Suppressor macrophage (primary cell): ENCODE data around the gene NEFH.

Experiments
- DNase-seq, 4 experiments: peaks; one replicate each; pipeline ENCODE4 v3.0.0-alpha.2; 2020 to 2022

The NEFH gene

DNA sequence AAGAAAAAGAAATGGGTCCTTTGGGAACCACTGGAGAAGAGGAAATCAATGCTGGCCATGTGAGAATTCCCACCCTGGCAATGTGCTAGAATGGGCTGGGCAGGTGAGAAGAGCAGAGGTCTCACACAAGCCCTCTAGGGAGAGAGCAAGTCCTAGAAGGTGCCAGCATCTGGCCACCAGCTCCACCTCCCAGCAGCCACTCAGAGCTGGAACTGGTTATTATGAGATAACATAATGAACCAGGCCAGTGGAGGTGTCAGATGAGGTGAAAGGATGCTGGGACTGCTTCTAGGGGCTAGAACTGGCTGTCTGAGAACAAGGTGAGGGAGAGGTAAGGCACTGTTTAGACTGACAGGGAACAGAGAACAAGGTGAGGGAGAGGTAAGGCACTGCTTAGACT, 29.3 kb downstream of the NEFH start:
- DNase-seq, result no peak

DNA sequence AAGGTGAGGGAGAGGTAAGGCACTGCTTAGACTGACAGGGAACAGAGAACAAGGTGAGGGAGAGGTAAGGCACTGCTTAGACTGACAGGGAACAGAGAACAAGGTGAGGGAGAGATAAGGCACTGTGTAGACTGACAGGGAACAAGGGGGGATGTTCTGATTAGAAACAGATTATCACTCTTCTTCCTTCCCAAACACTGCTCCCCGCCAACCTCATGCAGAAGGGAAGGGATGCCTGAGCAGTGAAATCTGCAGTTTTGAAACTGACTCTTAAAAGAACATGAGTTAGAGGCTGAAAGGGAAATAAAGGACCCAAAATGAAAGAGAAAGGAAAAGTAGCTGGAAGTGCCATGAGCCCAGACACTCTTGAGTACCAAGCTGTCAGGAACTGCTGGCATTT, 29.8 kb downstream of the NEFH start:
- DNase-seq, result no peak

GRCh38 chr22:29510542-29510941, 30.5 kb downstream of the NEFH start:
- no peak for DNase-seq

DNA sequence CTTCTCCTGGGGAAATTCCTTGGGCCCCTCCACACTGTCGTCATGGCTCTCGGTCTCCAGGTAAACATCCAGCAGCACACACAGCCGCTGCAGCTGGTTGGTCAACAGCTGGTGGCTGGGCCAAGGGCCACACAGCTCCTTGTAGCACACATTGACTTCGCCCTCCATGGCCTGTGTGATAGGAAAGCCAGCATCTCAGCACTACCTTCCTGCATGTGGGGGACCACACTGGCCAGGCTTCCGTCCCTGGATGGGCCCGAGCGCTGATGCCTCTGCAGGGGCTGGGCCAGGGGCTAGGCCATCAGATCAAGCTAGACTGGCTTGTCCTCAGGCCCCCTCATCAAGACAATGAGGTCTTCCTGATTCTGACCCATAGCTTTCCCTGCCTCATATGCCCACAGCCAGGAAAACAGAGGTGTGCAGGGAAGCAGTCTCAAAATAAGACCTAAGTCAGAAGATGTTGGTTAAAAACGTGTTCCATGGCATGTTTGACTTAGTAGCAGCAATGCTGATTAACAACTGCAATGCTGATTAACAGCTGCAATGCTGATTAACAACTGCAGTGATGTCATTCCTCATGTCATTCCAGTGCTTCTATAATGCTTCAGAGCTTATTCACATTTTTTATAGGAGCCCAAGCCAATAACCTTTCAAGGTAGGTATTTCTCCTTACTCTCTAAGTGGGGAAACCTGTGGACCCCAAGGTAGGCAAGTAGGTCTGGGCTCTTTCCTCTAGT, 31.3 kb downstream of the NEFH start:
- no peak for DNase-seq

DNA sequence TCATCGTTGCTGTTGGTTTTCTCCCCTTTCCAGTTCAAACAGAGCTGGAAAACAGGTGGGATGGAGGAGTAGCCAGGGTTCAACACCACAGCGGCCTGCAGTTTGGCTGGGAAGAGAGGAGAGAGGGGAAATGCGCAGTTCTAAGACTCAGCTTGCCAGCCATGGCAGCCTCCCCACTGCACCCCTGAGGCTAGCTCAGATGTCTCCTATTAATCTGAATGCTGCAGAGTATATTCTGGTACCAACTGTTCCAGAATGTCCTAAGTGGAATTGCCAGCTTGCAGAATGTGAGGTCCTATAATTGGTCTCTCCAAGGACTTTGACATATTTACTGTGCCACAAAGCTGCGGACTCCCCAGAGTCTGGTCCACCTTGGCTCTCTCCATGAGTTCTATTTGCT, 32.0 kb downstream of the NEFH start:
- no peak for DNase-seq

DNA sequence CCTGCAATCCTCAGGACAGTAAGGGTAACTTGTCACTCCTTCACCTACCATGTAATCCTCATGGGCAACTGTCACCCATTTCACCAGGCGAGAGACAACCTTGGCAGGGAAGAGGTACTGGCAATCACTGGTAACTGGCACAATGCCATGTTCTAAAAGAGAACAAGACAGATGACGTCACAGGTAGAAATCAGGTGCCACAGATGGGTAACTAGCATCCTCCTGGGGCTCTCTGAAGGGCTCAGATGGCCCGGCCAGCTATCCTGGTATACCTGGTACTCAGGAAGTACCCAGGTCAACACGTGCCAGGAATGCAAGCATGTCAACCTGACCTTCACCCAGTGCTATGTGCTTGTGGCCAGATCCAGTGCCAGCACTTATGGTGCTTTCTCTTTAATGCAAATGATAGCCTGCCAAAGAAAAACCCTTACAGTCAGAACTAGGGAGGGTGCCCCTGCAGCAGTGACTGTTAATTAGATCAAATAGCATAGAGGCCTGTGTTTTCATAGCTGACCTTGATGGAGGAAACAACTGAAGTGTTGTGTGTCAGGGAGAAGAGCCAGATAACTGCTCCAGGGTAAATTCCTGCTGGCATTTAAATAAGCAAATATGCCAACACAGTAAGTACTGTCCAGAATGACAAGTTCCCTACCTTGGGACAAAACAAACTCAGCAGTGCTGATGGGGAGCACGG, 37.3 kb downstream of the NEFH start:
- DNase-seq, result no peak

GRCh38 chr22:29518427-29518826, 38.4 kb downstream of the NEFH start:
- no peak for DNase-seq

DNA sequence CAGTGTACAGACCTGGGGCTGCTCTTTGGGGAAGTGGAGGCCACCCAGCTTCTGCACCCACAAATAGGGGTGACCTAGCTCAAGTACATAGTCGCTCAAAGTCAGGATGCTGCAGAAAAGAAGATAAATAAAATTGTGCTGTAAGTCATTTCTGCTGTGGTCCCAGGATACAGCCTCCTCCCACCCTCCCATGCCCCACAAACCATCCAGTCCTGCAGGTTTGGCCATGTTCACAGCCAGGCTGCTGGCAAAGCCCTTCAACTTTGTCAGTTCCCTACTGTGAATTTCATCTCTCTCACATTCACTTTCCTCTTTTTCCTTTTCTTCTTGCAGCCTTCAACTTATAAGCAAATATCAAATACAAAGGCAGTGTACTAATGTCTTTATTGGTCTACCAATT, 40.0 kb downstream of the NEFH start:
- no peak for DNase-seq

- no peak for DNase-seq
These were observed 40.8 kb downstream of the NEFH start for GRCh38 chr22:29520851-29521250.

GRCh38 chr22:29521526-29521925, 41.5 kb downstream of the NEFH start:
- DNase-seq, result no peak

DNA sequence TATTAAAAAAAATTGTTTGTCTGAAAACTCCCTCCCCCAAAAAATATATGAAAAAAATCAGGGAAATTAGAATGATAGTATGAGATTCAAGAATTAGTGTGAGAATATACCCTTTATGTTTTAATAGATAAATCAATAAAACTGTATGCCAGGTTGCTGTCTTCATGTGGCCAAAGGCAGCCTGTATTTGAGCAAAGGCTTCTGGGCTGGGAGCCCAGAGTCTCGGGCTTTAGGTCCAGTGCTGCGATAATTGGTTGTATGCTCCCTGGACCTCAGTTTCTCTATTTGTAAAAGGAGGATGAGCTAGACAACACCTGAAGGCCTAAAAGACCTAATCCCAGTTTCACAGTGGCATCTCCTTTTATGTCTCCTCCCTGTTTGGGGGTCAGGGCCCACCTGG, 43.7 kb downstream of the NEFH start:
- DNase-seq, result no peak

DNA sequence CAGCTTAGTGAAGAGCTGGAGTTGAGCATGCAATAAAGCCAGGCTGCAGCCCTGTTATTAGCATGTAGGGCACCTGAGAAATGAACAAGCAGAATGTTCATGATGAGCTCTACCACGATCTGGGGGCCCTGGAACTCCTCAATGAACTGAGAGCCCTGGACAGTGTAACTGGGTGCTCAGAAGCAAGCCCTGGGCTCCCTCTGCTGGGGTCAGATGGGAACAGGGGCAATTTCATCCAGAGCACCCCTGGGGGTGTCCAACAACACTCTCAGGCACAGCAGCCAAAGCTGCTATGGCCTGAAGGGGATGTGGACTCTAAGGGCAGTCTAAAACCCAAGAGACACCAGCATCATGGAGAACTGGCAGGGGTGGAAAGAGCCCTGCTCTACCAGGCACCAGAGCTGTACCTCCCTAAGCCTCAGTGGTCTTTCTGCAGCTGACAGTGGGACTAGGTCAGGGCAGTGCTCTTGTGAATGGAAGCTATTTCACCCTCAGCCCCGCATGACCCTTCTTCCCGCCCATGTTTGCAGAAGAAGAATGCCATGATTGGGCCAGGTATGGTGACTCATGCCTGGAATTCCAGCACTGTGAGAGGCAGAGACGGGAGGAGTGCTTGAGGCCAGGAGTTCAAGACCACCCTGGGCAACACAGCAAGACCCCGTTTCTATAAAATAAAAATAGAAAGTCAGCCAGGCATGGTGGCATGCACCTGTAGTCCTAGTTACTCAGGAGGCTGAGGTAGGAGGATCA, 44.6 kb downstream of the NEFH start:
- peak; percentile 54 to 70 (median 58) for DNase-seq

DNA sequence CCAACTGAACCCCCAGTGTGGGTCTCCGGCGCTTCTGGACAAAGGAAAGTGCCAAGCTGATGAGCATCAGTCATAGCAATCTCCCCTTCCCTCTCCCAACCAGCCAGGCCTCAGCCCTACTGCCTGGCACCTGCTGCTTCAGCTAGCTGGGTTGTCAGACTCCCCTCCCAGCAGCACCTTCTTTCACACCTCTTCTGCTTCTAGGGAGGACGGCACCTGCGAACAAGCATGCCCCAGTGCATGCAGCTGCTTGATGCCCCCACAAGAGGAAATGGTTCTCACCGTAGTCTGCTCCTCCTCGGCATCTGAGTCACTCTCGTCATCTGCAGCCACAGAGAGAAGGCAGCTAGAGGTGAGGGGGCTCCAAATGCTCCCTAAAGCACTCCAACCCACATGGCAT, 48.1 kb downstream of the NEFH start:
- no peak for DNase-seq

DNA sequence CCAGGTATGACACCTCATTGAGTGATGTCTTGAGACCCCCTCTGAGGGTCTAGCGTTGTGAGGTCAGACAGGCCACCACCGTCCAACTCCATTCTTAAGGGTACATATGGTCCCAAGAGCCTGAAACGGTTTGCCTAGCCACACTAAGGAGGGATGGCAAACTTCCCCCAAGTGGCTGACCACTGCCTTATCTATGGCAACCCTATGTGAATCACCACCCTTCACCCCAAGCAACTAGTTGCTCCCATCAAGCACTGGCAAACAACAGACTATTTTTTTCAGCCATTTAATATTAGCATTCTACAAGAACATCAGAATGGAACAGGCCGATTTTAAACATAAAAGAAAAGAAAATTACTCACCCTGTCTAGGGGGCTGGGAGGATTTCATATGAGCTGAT, 50.7 kb downstream of the NEFH start:
- no peak for DNase-seq

DNA sequence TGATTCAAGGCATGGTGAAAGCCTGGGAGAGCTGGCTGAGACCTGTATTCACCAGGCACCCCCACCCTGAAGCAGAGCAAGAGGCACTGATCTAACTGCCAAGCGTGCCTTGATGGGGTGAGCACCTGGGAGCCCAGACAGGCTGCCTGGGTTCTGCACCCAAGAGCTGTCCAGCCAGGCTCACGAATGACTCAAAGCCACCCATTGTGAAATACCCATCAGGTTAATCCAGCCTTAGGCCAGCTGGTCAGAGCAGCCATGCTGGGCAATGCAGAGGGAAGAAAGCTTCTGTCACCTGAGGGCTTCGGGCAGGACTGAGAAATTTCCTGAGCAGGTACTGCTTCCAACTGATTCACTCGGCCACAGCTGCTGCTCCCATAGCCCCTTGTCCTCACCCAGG, 51.4 kb downstream of the NEFH start:
- DNase-seq, result no peak

DNA sequence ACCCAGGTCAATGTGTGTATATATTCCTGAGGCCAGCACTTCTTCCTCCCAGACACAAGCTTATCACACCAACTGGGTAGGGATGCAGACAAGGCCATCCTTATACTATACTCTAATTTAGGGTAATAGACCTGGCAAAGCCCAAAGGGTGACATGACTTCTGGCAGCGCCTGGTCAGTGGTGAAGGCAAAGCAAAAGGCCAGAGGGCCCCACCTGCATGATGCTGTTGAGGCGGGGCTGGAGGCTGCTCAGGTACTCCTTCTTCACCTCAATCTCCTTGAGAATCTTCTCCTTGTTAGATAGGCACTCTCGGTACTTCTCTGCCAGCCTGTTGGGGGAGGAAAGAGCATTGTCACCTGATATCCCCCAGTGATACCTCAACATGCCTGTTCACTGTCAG, 56.4 kb downstream of the NEFH start:
- DNase-seq, result no peak

DNA sequence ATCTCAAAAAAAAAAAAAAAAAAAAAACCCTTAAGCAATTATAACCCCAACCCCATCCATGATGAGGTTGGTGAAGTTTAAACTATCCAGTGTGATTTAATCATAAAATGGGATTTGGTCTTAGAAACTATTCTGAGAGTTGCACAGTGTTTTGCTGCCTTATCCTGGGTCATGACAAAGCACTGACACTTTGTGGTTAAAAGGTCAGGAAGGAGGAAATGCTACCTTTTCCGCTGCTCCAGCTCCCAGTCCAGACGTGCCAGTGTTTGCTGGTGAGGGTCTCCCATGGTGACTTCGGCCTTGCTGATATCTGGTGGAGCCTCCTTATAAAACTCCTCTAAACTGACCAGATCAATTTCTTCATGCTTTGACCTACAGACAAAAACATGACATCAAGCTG, 59.1 kb downstream of the NEFH start:
- DNase-seq, result no peak
